H1 (cell line): ENCODE measurements around the gene DNLZ. TPM values are rescaled to one million over a fixed set of nuclear protein-coding genes. Genes with fewer than 3 reads are reported as not detected.

Source experiments
- EP300 ChIP-seq, 2 experiments: IDR thresholded peaks; 1 replicate in 1 of 2; 2 replicates in 1 of 2; pipeline ENCODE4 v1.6.1; 2011 to 2012; ENCODE audit warnings: low read depth in 2 of 2, low read length in 2 of 2, mild to moderate bottlenecking in 2 of 2, borderline replicate concordance in 1 of 2, inconsistent platforms in 1 of 2, moderate library complexity in 1 of 2
- GTF2F1 ChIP-seq: IDR thresholded peaks from 2 replicates; pipeline ENCODE4 v1.6.1; 2012; ENCODE audit warnings: low read depth, low read length, improper control_type of control experiment, borderline replicate concordance
- SIRT6 ChIP-seq: IDR thresholded peaks from one replicate; pipeline ENCODE4 v1.7.1; 2012; ENCODE audit warnings: low read length, inconsistent platforms
- polyA plus RNA-seq, 7 experiments: library from polyadenylated mRNA; depleted of rRNA in 3 of 7; stranded (reverse) in 5 of 7; unstranded in 2 of 7; fragments of >200 nt in 5 of 7; fragments of 200-250 nt in 2 of 7; gene quantifications; 1 replicate in 5 of 7; 2 replicates in 1 of 7; 4 replicates in 1 of 7; pipeline versions ENCODE4 v1.2.1 to v1.2.3, GENCODE V29; 2011 to 2013; ENCODE audit warnings: missing spikeins in 2 of 7, mixed read lengths in 2 of 7
- total RNA-seq: library from RNA; stranded (reverse); fragmentation: NEBNext Ultra II Directional; extraction: Animal tissue kit (Norgen Biotek cat#: 25700); gene quantifications from 2 replicates; pipeline ENCODE4 v1.2.1, GENCODE V29; 2021
- TF ChIP-seq, protein P1 (sequence below): IDR thresholded peaks from 2 replicates; pipeline ENCODE4 v1.6.1; 2011; ENCODE audit warnings: low read depth, mild to moderate bottlenecking, low read length; ENCODE audit not compliant: insufficient read depth

DNLZ gene
- total and polyA plus RNA-seq, 2 of the 8 experiments (the other 6 are each of a cell fraction or from before 2014, with no cell fraction given) = 11.6 to 17.9 TPM

GRCh38 chr9:136329636-136330405 is 33.7 kb downstream of the DNLZ start (continued):
- TF ChIP-seq, protein P1, sequence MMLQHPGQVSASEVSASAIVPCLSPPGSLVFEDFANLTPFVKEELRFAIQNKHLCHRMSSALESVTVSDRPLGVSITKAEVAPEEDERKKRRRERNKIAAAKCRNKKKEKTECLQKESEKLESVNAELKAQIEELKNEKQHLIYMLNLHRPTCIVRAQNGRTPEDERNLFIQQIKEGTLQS = no peak
- TF ChIP-seq SIRT6 (no peak), GTF2F1 (no peak), EP300 (IDR thresholded peaks at IDR 0.05; ENCODE audit: borderline replicate concordance in 1 of 2, low read depth in 2 of 2, low read length in 2 of 2) (no peak)
